ENCODE results near the gene RBM42.
A peak's percentile ranks its signal among the peaks of the same experiment; 100 is the strongest.

RBM42 gene

DNA sequence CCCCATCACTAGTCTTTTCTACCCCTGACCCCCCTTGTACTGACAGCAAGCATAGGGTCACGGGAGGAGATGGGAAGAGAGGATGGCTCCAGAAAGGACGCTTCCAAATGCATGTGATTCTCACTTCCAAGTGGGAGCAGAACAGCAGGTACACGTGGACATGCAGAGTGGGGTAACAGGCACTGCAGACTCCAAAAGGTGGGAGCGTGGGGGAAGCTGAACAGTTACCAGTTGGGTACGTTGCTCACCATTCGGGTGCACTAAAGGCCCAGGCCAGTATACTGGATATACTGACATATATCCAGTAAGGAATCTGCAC lies 10.4 kb downstream of the RBM42 start:
- Histone ChIP-seq H3K9me3 (no peaks in the 10 kb centered on the region), H3K36me3 (peaks cover 14% of the 10 kb centered on the region), H3K27me3 (no peaks in the 10 kb centered on the region), H3K4me3 (ENCODE audit: low read depth, low read length) (no peak overlapping the region), H3K4me1 (peaks cover 7% of the 10 kb centered on the region; the same call in 1 of the 2 replicates)
- TF ChIP-seq, protein P1, sequence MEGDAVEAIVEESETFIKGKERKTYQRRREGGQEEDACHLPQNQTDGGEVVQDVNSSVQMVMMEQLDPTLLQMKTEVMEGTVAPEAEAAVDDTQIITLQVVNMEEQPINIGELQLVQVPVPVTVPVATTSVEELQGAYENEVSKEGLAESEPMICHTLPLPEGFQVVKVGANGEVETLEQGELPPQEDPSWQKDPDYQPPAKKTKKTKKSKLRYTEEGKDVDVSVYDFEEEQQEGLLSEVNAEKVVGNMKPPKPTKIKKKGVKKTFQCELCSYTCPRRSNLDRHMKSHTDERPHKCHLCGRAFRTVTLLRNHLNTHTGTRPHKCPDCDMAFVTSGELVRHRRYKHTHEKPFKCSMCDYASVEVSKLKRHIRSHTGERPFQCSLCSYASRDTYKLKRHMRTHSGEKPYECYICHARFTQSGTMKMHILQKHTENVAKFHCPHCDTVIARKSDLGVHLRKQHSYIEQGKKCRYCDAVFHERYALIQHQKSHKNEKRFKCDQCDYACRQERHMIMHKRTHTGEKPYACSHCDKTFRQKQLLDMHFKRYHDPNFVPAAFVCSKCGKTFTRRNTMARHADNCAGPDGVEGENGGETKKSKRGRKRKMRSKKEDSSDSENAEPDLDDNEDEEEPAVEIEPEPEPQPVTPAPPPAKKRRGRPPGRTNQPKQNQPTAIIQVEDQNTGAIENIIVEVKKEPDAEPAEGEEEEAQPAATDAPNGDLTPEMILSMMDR (IDR thresholded peaks at IDR 0.05; ENCODE audit: low read depth, low read length): no peak
- DNase-seq: no peak

DNA sequence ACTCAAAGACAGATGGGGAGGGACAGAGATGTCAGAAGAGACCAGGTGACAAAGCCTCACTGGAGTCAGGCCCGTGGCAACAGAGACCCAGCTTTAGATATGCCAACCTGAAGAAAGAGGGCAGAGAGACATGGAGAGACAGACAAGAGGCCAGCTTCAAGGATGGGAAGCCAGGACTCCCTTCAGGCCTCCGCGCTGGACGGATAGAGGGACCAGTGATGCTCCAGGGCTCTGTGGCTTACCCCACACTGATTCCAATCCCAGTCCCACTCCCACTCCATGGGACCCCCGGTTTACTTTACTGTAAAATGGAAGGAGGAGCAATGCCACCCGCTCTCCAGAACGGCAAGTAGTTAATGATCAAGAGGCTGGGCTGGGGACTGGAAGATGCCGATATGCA lies 11.0 kb downstream of the RBM42 start:
- no peaks in the 10 kb centered on the region for H3K27me3 ChIP-seq
- TF ChIP-seq, protein P1 (IDR thresholded peaks at IDR 0.05; ENCODE audit: low read depth, low read length): no peak
- peaks cover 7% of the 10 kb centered on the region; the same call in 1 of the 2 replicates for H3K4me1 ChIP-seq
- peaks cover 12% of the 10 kb centered on the region for H3K36me3 ChIP-seq
- H3K4me3 ChIP-seq (ENCODE audit: low read depth, low read length): no peak overlapping the region
- no peak for DNase-seq
- H3K9me3 ChIP-seq: no peaks in the 10 kb centered on the region

DNA sequence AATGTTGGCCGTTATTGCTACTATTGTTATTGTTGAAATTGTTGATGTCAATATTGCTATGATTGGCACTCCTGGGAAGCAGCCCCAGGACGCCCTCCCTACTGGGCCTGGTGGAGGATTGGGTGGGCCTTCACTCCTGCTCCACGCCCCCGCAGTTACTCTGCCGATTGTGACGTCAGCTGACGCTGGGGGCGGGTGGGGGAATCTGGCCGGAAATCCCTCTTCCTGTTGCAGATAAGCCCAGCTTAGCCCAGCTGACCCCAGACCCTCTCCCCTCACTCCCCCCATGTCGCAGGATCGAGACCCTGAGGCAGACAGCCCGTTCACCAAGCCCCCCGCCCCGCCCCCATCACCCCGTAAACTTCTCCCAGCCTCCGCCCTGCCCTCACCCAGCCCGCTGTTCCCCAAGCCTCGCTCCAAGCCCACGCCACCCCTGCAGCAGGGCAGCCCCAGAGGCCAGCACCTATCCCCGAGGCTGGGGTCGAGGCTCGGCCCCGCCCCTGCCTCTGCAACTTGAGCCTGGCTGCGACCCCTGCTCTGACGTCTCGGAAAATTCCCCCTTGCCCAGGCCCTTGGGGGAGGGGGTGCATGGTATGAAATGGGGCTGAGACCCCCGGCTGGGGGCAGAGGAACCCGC lies 12.8 kb downstream of the RBM42 start, which contains the start of gene ETV2:
TSS of gene ETV2 (plus strand) at position 231 of the 637 bp plus-strand sequence. CDS start 716 bp downstream, outside the sequence.
- H3K36me3 ChIP-seq: peaks cover 5% of the 10 kb centered on the region
- H3K4me1 ChIP-seq: peaks cover 7% of the 10 kb centered on the region; the same call in 1 of the 2 replicates
- H3K4me3 ChIP-seq (ENCODE audit: low read depth, low read length): no peak within 1 kb of the TSS
- TF ChIP-seq, protein P1 (IDR thresholded peaks at IDR 0.05; ENCODE audit: low read depth, low read length): no peak
- H3K27me3 ChIP-seq: no peaks in the 10 kb centered on the region
- DNase-seq: peak; percentile 52
- no peaks in the 10 kb centered on the region for H3K9me3 ChIP-seq

DNA sequence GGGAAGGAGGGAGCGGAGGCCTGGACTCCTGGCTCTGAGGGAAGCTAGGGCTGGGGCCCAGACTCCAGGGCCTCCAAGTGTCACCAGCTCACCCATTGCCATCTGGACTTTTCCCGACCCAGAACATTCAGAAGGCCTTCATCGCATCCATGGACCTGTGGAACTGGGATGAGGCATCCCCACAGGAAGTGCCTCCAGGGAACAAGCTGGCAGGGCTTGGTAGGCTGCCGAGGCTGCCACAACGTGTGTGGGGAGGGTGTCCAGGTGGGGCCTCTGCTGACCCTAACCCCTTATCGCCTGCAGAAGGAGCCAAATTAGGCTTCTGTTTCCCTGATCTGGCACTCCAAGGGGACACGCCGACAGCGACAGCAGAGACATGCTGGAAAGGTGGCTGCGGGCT lies 13.5 kb downstream of the RBM42 start:
- Histone ChIP-seq H3K36me3 (peaks cover 1% of the 10 kb centered on the region), H3K4me3 (ENCODE audit: low read depth, low read length) (no peak overlapping the region), H3K9me3 (no peaks in the 10 kb centered on the region), H3K4me1 (peaks cover 7% of the 10 kb centered on the region; the same call in 1 of the 2 replicates), H3K27me3 (no peaks in the 10 kb centered on the region)
- DNase-seq: no peak
- TF ChIP-seq, protein P1 (IDR thresholded peaks at IDR 0.05; ENCODE audit: low read depth, low read length): no peak

DNA sequence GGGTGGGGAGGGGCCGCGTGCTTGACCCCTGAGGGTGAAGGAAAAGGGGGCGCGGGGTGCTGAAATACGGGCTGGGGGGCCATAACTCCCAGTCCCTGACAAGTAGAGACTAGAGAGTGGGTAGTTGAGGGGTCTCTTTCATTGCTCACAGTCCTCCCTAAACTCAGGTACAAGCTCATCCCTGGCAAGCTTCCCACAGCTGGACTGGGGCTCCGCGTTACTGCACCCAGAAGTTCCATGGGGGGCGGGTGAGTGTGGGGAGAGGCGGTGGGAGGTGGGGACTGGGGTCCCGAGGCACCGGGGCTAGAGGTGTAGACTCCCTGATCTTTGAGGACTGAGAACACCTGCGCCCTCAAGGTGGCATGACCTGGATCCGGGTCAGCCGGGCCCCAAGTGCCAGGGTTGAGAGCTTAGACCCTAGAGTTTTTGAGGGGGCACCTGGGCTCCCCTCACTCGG lies 14.0 kb downstream of the RBM42 start:
- Histone ChIP-seq H3K36me3 (no peaks in the 10 kb centered on the region; the same call in 1 of the 2 replicates), H3K9me3 (no peaks in the 10 kb centered on the region), H3K4me3 (ENCODE audit: low read depth, low read length) (peak overlapping the region; percentile 51), H3K4me1 (peaks cover 7% of the 10 kb centered on the region; the same call in 1 of the 2 replicates), H3K27me3 (no peaks in the 10 kb centered on the region)
- DNase-seq: no peak
- TF ChIP-seq, protein P1 (IDR thresholded peaks at IDR 0.05; ENCODE audit: low read depth, low read length): no peak
